ENCODE results near the gene FN1.

FN1 gene

DNA sequence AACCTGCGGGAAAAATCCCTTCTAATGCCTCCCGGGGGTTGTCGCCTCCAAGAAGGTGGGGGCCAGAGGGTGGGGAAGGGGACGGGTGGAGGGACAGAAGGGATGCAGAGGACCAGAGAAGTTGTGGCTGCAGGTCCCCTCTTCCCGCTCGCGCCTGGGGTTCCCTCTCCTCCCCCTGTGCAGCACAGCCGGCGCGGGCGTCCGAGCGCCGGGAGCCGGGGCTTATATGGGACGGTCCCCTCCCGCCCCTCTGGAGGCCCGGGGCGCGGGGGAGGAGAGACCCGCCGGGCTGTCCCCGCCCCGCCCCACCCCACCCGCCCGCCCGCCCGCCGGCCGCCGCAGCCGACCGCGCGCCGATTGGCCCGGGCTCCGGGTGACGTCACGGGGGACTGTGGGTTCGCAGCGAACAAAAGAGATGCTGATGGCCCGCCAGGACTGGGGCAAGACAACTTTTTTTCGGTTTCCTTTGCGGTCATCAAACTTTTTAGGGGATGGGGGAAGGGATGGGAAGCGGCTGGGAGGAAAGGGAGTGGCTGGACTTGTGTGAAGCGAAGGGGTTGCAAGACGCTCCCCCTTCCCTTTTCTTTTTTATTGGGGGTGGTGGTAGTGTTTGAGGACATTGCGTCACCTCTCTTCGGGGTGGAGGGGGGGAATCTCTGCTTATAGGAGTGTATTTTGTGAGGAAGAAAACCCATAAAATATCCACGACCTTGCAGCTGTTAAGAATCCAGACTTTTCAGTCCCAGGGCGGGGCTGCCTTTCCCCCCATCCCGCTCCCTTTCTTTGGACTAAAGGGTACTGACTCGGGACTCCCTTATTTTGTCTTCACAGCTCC, at the start of gene FN1:
TSS of gene FN1 (minus strand) at position 199 of the 835 bp plus-strand sequence. CDS start 266 bp downstream, outside the sequence.
- DNase-seq (ENCODE audit: low read depth), result peak; percentile 25

DNA sequence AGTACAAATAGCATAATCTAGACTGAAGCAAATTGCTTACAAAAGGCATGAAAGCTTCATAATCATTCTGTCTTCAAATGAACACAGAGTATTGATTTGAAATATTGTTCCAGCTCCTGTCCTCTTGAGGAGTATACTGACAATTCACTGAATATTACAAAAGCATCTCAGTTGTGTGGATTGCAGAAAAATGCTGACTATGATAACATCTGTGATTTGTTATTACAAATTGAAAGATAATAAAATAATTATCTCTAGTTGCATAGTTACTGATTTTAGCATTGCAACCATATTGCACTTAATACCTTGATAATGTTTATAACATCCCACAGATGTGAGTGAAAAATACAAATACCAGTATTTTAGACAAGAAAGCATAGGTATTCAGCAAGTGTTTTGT, 49.2 kb upstream of the FN1 start:
- DNase-seq (ENCODE audit: low read depth), result no peak

DNA sequence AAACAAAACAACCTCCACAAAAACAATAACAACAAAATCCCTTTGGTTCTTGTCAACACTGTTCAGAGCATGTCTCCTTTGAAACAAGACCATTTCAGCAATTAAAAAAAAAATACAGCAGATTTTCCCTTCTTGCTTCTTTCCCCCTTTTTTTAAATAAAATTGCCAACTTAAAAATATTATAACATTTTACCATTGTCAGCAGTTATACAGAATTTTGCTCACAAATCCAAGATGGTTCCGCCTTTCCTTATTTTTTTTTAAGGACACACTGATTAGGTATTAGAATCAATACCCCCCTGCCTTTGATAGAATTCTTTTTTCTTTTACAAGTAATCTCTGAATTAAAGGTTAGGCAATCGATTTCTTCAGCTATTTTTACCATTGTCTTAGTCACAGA, 48.7 kb upstream of the FN1 start:
- DNase-seq (ENCODE audit: low read depth), result no peak

DNA sequence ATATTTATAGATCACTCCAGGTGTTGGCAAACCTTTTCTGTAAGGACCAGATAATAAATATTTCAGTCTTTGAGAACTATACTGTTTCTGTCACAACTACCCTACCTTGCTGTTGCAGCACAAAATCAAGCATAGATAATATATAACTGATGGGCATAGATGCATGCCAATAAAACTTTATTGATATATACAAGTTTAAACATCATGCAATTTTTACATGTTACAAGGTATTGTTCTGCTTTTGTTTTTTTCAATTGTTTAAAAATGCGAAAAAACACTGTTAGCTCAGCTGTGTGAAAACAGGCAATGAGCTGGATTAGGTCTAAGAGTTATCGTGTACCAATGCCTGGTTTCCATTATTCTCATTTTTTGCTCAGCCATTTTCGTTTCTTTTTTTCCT, 47.6 kb upstream of the FN1 start:
- no peak for DNase-seq (ENCODE audit: low read depth)

GRCh38 chr2:215479536-215480240, 43.8 kb upstream of the FN1 start:
- DNase-seq (ENCODE audit: low read depth), result no peak

DNA sequence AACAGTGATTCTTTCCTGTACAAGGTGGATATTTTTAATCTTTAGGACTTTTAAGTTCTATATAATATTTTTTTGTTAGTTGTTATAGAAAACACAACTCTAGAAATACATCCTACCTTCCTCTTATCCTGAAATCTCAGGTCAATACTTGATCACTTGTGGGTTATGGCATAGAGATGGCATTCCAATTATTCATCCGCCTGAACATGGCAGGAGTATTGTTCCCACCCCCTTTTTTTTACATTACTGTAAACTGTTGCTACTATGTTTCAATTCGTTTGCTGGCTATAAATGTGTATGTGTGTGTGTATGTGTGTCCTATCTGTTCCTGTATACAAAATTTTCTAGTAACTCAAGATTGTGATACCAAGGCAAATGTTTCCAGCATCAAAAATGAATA, 43.3 kb upstream of the FN1 start:
- DNase-seq (ENCODE audit: low read depth), result no peak

DNA sequence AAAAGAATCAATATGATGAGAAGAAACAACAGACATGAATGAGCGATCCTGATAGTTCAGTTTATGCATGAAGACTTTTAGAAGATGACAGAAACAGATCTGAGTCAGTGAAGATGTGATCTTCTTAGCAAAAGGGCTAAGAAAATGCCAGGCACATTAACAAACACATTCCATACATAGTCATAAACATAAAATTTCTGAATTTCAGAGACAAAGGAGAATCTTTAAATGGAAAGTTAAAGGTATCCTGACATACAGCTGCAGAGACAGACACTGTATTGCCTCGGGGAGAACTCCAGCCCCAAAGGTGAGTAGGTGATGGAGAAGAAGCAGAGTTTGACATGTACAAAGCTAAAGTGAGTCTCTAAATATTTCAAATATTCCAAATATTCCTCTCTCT, 40.6 kb upstream of the FN1 start:
- DNase-seq (ENCODE audit: low read depth), result no peak

- no peak for DNase-seq (ENCODE audit: low read depth)
Observed at GRCh38 chr2:215466097-215466909, 30.4 kb upstream of the FN1 start.

GRCh38 chr2:215465256-215465655, 29.4 kb upstream of the FN1 start:
- no peak for DNase-seq (ENCODE audit: low read depth)

DNA sequence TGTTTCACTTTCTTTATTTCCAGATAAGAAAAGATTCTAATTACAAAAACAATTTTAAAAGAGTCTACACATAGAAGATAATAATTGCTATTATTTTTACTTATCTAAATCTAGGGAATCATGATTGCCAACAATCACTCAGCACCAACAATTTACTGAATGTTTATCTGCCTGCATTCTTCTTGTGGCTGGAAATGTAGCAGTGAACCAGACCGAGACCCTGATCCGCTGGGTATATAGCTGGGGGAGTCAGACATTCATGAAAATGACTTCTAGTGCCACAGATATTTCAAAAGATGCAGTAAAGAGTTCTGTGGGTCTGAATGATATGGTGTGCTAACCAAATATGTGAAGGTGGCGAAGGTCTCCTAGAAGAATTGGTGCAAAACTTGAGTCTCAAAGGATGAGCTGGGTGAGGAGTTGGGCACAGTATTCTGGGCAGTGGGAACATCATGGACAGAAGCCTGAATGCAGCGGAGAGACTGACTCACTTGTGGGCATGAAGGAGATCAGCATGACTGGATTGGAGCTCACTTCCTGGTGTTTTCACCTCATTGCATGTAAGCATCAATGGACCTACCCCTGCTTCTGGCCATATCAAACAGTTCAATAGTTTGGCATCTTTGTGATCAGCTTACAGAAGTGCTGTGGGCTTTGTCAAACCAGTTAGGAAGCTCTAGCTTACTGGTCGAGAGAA, 26.1 kb upstream of the FN1 start:
- no peak for DNase-seq (ENCODE audit: low read depth)

- no peak for DNase-seq (ENCODE audit: low read depth)
Observed at GRCh38 chr2:215460682-215461382, 25.0 kb upstream of the FN1 start.

DNA sequence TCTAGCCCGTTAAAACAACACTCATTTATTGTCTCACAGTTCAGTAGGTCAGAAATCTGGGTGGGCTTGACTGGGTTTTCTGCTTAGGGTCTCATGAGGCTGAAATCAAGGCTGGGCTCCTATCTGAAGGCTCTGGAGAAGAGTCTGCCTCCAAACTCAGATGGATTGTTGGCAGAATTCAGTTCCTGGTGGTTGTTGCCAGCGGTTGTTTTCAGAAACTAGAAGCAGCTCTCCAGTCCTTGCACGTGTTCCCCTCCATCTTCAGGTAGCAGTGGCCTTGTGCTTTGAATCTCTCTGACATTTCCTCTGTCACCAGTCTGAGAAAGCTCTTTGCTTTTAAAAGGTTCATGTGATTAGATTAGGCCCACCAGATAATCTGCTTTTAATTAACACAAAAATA, 20.1 kb upstream of the FN1 start:
- DNase-seq (ENCODE audit: low read depth), result no peak

DNA sequence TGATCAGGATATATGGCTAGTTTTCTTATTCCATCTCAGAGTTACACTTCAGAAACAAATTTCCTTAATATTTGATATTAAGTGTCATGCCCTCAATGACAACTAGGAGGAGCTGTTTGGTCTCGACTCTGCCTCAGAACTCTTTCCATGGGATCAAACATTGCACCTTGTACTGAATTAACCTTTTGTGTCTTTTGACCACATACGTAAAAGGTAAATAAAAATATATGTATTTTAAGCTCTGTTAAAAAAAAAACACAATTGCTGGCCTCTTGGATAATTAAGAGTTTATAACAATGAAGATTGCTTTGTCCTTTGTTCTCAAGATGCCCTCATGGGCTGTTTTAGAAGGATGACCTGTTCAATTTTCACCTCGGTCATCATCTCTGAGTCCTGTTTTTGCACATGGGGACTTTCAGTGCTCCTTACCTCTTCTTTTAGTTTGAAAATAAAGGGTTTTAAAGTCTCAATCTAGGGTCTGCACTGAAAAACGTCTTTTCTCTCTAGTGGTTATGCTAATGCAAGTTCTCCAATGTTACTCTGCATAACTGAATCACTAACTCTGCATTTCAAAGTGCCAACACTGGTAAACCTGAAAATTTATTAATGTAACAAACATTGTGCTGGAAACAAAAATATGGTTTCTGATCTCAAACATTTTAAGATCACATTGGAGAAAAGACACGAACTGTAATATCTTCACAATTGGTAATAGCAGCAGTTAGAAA, 18.8 kb upstream of the FN1 start:
- DNase-seq (ENCODE audit: low read depth), result no peak

GRCh38 chr2:215452725-215453124, 16.9 kb upstream of the FN1 start:
- no peak for DNase-seq (ENCODE audit: low read depth)

DNA sequence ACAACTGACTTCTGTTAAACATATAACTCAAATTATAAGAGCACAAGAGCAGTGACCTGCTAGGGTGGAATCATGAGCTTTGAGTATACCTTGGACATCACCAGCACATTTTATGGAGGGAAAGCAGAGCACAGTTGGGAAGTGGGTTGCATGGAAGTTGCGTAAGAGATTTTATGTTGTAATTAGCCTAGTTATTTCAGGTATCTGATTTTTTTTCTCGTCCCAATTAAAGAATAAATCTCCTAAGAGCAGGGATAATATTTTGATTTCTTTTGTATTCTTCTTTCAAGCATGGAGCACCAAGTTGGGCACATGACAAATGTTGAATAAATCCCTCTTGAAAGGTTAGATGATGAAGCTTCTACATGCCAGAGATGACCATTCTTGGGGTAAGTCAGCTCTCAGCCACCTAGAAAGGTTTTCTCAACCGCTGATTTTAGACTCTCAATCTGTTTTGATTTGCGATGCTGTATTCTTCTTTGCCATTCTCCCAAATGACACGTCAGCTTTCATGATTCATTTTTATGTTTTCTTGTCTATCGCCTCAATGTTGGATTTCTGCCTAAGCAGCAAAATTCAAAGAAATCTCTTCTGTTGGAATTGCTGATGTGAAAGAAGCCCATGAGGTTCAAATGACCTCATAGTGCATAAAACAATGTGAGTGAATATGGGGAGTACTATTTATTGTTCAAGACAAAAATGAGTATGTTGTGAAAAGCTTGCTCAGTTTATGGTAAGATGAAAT, 15.3 kb upstream of the FN1 start:
- DNase-seq (ENCODE audit: low read depth), result no peak

DNA sequence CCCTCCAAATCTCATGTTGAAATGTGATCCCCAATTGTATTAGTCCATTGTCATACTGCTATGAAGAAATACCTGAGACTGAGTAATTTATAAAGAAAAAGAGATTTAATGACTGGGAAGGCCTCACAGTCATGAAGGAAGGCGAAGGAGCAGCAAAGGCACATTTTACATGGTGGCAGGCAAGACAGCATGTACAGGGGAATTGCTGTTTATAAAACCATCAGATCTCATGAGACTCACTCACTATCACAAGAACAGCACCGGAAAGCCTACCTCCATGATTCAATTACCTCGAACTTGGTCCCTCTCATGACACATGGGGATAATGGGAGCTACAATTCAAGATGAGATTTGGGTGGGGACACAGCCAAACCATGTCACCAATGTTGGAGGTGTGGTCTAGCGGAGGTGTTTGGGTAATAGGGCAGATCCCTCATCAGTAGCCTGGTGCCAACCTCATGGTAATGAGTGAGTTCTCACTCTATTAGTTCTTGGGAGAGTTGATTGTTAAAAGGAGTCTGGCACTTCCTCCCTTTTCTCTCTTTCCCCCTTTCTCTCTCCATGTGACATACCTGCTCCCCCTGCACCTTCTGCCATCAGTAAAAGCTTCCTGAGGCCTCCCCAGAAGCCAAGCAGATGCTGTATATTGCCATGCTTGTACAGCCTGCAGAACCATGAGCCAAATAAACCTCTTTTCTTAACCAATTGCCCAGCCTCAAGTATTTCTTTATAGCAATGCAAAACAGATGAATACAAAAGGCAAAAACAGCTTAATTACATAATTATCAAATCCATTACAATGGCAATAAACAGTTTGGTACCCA, 14.5 kb upstream of the FN1 start:
- no peak for DNase-seq (ENCODE audit: low read depth)

DNA sequence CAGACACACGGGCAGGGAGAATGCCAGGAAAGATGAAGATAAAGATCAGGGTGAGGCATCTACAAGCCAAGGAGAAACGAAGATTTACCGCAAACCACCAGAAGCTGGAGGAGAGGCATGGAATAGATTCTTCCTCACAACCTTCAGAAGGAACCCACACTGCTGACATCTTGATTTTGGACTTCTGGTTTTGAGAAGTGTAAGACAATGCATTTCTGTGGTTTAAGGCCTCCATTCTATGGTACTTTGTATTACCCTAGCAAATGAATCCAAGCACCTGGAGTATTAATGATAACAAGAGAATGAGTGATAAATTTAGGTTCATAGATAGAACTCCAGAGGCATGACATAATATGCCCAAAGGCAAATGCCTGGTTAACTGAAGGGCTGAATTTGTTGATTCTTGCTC, 11.8 kb upstream of the FN1 start:
- DNase-seq (ENCODE audit: low read depth), result no peak

GRCh38 chr2:215447056-215447455, 11.2 kb upstream of the FN1 start:
- DNase-seq (ENCODE audit: low read depth), result no peak

DNA sequence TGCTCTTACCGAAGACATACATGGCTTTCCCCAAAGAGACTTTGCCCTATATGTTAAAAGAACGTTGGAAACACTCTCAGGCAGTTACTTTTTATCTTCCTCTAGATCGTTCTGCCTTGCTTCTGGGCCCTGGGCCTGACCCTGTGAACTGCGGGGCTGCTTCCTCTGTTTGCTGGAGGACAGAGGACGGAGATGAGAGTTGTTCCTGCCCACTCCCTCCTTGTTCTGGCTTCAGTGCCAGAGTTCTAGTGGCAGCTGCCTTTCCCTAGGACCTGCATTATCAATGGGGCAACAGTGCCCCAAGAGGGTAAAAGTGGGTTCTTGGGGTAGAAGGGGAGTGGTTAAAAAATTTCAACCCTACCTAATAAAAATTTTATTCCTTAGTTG, 6.5 kb upstream of the FN1 start:
- no peak for DNase-seq (ENCODE audit: low read depth)
